NCI-H226 (cell line): ENCODE results near the gene SLC7A6.

ENCODE experiments used
- DNase-seq: peaks from one replicate; pipeline ENCODE4 v3.0.0-alpha.2; 2015

The SLC7A6 gene

DNA sequence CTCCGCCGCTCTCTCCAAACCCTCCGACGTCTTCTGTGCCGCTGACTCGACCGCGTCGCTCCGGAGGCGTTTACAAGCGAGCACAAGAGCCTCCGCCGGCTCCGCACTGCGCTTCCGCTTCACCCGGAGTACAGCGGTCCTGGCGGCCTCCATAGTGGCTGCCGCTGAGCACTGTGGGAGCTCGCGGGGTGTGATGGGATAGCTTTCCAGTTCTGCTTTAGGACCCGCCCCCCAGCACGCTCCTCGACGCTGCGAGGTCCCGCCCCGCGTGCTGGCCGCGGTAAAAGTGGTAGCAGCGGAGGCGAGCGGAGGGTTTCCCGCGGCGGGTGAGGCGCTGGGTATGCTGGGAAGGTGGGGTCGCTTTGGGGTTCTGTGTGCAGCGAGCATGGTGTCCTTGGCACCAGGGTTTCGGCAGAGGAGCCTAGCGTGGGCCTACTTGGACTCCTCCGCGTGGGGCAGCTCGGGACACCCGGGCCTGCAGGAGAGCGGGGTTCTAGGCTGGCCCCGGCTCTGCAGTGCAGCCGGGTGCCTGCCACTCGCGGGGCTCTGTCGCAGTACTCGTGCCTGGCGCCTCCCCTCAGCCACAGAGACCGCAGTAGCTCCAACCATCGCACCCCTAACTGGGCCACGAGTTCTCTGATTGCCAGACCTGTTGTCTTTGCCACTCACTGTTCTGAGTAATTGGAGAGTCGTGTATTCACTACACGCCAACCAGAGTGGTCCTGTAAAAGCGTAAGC is 46.6 kb downstream of the SLC7A6 start, which contains the start of the genes PRMT7 and SLC7A6OS:
PRMT7 (plus strand) TSS at position 246 of the 738 bp plus-strand sequence. CDS start 4,961 bp downstream, outside the sequence.
SLC7A6OS (minus strand) TSS at position 173 of the 738 bp plus-strand sequence; CDS start at position 153, 20 bp downstream.
- DNase-seq, result peak; percentile 87

DNA sequence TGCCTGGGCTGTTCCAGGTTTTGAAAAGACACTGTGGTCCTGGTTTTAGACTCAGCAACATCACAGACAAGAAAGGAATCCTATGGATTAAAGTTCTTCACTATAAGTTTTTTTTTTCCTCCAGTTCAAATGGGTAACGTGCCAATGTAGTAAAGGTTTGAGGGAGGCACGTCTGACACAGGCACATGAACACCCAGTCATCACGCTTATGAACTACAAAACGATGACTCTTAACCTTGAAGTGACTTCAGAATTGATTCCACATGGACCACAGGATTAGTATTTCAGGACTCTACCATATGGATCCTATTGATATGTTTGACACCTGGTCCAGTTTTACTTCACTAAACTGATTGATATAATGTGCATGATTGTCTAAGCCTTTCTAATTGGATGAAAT is 48.8 kb downstream of the SLC7A6 start:
- DNase-seq, result no peak

DNA sequence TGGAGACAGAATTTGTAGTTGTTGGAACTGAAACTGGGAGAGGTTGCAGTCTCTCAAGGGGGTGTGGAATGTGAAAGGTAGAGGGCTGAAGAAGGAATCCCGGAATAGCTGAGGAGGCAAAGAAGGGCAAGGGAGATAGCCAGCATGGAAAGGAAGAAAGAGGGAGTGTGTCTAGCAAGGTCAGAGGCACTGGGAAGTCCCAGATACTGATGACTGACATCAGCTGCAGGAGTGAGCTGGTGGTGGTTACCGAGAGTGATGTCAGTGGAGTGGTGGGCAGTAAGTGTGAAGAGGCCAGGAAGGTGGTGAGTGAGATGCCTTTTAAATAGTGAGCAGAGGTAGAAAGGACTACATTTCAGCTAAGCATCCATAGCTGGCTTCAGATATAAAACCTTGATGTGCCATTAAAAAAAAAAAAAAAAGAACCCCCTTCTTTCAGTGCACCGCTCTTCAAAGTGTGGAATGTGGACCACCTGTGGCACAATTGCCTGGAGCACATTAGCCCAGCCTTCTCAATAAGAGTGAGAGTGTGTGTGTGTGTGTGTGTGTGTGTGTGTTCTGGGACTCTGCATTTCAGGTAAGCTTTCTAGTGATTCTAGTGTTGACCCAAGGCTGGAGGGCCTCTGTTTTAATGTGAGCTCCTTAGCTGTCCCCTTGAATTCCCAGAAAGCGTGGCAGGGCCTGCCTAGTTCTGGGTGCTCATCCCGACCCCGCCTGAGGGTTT is 55.0 kb downstream of the SLC7A6 start:
- DNase-seq, result no peak

DNA sequence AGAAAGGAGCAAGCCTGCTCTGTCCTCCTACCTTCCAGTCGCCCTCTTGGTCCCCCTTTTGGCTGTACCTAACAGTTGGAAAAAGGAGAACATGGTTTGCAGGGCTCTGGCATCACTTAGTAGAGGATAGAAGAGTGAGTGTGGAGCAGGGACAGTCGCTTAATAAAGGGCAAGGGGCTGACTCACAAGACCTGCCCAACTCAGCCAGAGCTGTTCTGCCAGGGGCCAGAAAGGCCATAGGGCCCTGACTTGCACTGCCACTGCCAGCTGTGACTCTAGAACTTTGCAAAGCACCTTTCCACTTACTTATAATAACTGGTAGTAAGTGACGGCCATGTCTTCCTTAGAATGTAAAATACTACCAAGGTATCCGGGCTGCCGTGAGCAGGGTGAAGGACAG is 60.0 kb downstream of the SLC7A6 start:
- DNase-seq, result no peak

DNA sequence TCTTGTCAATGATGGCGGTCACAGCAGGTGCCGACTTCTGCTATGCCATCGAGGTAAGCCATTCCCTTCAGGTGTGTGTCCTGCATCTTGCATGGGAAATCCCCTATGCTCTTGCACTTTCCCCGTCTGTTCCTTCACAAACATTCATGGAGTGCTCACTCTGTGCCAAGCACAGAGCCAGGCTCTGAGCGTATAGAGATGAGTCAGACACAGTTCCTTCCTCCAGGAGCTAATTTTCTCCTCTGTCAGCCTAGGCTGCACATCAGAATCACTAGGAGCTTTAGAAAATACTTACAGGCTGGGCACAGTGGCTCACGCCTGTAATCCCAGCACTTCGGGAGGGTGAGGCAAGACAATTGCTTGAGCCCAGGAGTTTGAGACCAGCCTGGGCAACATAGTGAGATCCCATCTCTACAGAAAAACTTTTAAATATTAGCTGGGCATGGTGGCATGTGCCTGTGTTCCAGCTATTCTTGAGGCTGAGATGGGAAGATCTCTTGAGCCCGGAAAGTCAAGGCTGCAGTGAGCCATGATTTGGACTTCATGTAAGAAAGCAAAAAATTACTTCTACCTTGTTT is 60.5 kb downstream of the SLC7A6 start:
- no peak for DNase-seq

DNA sequence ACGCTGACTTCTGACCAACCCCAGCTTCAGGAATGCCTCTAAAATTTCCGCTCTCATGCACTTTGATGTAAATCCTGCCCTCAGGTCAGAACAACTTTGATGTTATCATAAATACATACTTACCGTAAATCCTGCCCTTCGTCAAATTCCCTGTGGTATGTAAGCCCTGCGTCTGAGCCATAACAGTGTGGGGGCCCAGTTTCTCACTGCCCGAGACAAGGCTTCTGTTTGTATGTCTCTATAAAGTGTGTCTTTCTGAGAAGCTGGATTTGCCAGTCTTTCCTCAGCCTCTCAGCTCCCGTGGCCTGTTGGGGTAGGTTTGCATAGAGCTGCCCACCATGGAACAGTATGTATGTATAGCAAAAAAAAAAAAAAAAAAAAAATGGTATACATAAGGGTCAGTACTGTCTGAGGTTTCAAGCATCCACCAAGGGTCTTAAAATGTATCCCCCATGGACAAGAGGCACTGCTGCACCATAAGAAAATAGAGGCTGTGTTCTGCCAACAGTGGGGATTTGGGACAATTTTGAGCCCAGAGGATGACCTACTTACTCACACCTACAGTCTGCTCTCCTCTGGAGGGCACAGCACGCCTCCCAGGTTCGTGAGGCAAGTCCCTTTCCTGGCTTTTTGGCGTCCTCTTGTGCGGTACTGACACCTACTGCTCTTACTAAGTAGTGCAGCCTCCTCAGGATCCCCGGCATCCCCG is 64.0 kb downstream of the SLC7A6 start:
- peak; percentile 86 for DNase-seq

DNA sequence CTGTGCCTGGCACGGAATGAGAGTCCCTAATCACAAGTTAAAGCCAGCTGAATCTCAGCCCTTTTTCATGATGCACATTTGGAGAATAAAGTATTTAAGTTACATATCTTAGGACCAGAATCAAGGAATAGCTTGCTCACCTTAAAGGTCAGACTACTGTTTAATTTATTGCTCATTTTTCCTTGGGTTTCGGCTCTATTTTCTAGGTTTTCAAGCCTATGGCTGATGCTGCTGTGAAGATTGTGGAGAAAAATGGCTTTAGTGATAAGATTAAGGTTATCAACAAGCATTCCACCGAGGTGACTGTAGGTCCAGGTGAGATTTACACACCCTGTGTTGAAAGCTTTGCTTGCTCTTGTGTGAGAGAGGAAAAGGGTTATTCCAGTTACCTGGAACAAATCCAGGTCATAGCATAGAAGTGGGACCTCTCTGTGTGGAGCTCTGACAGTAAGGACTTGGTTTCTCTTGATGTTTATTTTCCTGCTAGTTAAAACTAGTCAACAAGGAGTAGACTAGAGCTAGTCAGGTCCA is 64.6 kb downstream of the SLC7A6 start:
- DNase-seq, result peak; percentile 69

DNA sequence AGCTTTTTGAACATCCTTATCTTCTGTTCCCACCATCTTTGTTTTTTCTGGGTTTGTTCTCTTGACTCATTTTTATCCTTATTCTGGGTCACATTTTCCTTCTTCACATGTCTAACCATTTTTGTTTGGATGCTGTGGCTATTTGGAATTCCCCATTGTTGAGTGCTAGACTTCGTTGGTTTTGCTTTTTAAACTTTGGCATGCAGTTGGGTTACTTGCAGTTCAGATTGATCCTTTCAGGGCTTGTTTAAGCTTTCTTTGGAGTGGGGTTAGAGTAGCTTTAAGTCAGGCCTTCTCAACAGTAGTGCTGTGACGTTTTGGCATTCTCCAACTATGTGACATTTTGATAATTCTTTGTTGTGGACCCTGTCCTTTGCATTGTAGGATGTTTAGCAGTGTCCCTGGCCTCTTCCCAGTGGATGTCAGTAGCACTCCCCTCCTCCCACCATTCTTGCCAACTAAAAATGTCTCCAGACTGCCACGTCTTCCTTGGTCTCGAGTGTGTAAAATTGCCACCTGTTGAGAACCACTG is 67.6 kb downstream of the SLC7A6 start:
- no peak for DNase-seq

DNA sequence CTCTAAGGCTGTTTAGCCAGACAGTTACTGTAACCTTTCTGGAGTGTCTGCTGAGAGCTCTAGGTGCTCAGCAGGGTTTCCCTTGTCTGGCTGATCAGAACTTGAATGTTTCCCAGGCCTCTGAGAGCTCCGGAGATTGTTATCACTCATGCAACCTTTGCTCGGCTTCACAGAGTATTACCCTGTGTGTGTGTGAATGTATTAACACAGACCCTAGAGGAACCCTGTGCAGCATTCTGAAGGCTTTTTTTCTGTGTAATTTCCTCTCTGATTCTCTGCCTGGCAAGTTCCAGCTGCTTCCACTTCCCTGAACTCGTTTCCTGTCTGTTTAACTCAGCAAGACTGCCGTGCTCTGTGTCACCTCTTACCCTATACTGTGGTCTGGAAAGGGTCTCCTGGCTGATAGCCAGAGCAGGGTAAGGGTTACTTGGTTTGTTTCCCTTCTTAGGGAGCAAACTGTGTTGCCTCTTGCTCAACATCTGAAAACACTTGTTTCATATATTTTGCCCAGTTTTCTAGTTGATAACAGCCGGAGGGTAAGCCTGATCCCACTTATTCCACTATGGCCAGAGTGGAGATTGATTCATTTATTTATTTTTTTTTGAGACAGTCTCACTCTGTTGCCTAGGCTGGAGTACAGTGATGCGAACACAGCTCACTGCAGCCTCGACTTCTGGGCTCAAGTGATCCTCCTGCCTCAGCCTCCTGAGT is 68.2 kb downstream of the SLC7A6 start:
- no peak for DNase-seq

DNA sequence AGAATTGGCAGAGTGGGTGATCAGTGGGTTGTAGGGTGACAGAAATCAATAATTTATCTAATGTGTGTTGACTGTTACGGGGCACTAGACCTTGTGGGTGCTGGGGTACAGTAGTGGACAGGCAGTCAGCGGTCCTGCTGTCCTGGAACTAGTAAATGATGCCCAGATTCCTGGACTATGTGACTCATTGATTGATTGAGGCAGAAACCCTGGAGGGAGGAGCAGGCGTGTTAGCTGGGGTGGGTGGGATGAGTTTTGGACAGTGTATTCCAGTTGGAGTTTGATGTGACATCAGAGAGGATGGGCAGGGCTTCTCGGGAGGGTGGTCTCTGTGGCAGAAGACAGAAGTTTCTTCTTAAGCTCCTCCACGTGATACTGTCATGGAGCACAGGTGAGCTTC is 70.8 kb downstream of the SLC7A6 start:
- peak; percentile 44 for DNase-seq

DNA sequence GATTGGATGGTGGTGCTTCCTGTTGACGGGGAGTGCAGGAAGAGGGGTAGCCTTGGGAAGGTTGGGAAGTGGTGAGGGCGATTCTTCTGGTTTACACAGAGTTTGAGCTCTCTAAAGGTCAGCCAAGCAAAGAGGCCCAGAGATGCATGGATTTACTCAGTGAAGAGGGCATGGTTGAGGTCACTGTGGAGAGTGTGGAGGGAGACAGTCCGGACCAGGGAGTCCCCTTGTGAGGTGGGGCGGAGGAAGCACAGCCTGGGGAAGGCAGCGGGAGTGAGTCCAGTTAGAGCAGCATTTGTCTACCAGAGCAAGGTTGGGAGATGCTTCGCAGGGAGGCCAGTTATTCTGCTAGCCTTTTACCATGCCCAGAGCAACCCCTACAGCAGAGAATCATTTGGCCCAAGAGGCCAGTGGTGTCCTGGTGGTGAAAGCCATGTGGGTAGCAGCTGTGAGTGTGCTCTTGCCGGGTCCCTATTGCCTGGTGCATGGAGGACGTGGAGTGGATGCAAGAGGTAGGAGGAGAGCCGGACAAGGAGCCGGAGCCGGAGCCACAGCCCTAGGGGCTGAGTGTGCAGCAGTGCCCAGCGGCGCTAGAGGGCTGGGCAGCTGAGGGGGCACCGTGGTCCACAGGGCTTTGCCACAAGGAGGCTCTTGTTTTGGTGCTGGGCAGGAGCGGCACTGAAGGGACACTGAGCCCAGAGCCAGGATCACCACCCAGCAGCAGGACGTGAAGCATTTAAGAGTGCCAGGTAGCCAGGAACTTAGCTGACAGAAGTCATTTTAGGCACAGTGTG is 74.2 kb downstream of the SLC7A6 start:
- no peak for DNase-seq

DNA sequence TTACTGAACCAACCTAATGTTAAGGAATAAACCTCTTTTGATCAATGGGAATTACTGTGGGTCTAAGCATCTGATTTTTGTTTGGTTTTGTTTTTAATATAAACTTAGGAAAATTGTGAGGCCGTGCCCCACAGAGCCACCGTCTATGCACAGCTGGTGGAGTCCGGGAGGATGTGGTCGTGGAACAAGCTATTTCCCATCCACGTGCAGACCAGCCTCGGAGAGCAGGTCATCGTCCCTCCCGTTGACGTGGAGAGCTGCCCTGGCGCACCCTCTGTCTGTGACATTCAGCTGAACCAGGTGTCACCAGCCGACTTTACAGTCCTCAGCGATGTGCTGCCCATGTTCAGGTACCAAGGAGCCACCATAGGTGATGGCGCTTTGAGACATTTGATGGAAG is 74.9 kb downstream of the SLC7A6 start:
- no peak for DNase-seq

DNA sequence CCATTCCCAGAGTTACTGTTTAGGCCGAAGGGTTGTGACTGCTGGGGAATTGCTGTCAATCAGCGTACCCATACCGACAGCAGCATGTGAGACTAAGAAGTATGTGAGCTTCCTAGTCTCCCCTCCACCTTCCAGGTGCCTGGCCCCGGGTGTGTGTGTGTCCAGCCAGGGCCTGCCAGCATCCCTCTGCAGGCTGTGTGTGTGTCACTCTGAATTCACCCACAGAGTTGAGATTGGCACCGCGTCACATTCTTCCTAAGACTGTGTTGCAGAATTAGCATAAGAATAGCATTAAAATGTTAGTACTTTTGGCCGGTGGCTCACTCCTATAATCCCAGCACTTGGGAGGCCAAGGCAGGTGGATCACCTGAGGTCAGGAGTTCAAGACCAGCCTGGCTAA is 78.3 kb downstream of the SLC7A6 start:
- no peak for DNase-seq

DNA sequence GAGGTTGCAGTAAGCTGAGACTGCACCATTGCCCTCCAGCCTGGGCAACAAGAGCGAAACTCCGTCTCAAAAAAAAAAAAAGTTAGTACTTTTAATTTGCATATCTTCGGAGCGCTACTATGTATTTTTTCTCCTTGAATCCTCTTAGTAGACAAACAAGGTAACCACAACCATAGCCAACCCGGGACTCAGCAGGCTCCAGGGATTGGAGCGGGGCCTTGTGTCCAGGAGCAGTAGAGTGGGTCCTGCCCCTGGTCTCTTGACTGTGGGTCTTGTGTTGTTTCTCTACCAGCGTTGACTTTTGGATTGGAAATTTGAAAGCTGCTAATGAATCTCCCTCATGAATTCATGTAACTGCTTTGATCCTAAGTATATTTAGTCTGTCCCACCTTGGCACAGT is 78.8 kb downstream of the SLC7A6 start:
- no peak for DNase-seq

DNA sequence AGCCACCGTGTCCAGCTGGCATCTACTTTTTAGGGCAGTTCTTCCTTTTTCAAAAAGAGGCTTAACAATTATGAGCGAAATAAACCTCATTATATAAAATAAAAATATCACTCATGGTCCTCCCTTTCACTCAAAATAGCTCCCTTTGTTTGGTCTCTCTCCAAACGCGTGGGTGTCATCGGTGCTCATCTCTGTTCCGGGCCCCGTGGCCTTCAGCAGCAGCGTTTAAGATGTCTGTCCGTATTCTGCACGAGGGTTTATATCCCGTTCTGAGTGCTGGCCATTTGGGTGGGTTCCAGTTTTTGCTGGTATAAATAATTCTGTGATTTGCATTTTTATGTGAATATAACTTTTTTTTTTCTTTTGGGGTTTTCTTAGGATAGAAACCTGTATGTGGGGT is 79.9 kb downstream of the SLC7A6 start:
- DNase-seq, result no peak

DNA sequence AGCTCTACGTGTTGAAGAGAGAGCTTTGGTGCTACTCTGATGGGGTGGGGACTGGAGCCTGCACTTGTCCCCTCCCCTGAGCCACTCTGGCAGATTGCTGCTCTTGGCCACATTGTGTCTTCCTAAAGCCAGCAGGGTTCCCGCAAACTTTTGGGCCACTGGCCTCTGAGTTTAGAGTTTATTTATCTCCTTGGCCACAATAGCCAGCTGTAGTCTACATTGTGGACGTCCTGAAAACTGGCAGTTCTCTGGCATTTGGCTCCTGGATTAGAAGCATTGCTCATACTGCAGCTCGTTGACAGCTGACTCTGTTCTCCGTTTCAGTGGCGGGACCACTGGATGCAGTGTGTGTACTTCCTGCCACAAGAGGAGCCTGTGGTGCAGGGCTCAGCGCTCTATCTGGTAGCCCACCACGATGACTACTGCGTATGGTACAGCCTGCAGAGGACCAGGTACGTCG is 81.1 kb downstream of the SLC7A6 start:
- DNase-seq, result no peak

DNA sequence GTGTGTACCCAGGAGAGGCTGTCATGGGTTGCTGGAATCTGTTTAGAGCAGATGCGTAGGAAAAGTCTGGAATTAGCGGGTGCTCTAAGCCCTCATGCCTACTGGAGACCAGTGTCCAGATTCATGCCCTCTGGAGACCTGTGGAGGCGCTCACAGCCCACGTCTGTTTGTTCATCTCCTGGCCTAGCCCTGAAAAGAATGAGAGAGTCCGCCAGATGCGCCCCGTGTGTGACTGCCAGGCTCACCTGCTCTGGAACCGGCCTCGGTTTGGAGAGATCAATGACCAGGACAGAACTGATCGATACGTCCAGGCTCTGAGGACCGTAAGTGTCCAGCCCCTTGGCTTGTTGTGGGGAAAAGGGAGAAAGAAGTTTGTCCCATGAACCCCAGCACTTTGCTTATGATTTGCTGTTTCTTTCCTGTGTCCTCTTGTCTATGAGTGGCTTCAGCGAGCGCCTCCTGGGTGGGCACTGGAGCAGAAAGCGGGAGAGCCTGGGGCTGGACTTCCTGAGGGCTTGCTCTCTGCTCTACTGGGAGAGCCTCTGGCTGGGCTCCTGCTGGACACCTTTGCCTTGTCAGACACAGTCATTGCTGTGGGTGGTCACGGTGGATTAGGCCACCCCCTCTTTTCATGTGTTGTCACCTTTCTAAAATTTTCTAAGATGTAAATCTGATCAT is 81.8 kb downstream of the SLC7A6 start:
- DNase-seq, result no peak

DNA sequence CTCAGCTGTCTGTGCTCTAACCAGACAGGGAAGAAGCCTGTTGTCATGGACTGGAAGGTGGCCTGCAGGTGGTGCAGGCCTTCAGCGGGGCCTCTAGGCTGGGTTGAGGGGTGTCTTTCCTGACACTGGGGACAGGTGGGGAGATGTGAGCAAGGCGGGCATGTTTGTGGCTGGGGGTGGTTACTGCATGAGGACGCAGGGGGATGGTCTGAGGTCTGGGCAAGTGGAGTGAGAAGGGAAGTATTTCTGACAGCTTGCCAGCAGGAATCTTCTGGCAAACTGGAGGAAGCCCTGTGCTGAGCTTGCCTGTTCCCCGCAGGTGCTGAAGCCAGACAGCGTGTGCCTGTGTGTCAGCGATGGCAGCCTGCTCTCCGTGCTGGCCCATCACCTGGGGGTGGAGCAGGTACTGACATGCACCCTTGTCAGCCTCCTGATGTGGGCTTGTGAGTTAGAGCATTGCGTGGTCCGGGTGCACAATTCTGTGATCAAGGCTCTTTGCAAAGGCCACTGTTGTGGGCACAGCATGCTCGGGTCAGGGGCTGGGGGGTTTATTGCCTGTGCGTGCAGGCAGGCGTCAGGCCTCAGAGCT is 82.7 kb downstream of the SLC7A6 start:
- no peak for DNase-seq

DNA sequence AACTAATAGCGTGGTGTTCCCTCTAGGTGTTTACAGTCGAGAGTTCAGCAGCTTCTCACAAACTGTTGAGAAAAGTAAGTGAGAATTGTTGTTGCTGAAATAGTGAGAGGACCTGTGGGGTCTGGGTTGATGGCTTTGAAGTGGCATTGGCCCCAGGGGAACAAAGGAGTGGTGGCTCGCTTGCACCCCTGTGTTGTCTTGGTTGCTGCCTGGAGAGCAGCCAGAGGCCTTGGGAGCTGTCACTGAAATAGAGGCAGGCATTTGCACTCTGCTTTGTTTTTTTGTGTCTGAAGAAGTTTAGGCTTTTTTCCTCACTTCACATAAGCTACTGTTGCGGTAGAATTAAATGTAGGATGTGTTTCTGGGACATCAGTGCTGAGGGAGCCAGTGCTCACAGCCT is 83.3 kb downstream of the SLC7A6 start:
- no peak for DNase-seq
